Stimulated activated effector memory CD8-positive, alpha-beta T cell treated with anti-CD3 and anti-CD28 coated beads, Interleukin-12 subunit alpha, Interleukin-12 subunit beta, amount 100 ng/mL, for 72 hours (primary cell): ENCODE data around the gene WDR44.

Experiments
- ATAC-seq: fragments of 150-1000 bp; cut with Tn5 transposase; 2 replicates; pipeline ENCODE4 v1.10.0; 2021
- DNase-seq, 2 donors: peaks; one replicate each; pipeline ENCODE4 v3.0.0; 2021 to 2022; ENCODE audit warnings: low spot score in 2 of 2
- H3K27ac Mint-ChIP-seq: one replicate; pipeline ENCODE4 v1.8.0; 2022; ENCODE audit warnings: mild to moderate bottlenecking, mixed read lengths
- H3K36me3 Mint-ChIP-seq: one replicate; pipeline ENCODE4 v1.8.0; 2022; ENCODE audit warnings: mild to moderate bottlenecking, mixed read lengths
- H3K4me1 Mint-ChIP-seq: one replicate; pipeline ENCODE4 v1.8.0; 2022; ENCODE audit warnings: mixed read lengths
- H3K4me3 Mint-ChIP-seq: one replicate; pipeline ENCODE4 v1.8.0; 2022; ENCODE audit warnings: mild to moderate bottlenecking, mixed read lengths
- H3K9me3 Mint-ChIP-seq: one replicate; pipeline ENCODE4 v1.8.0; 2022; ENCODE audit warnings: mixed read lengths

The WDR44 gene

GRCh38 chrX:118493016-118493415 lies 147.1 kb downstream of the WDR44 start:
- no peaks in the 10 kb centered on the region for H3K9me3 Mint-ChIP-seq
- no peak for DNase-seq
- no peak for ATAC-seq
- peaks cover 9% of the 10 kb centered on the region for H3K4me1 Mint-ChIP-seq
- H3K4me3 Mint-ChIP-seq: no peak overlapping the region
- H3K36me3 Mint-ChIP-seq: peaks cover 17% of the 10 kb centered on the region
- H3K27ac Mint-ChIP-seq: no peak overlapping the region

DNA sequence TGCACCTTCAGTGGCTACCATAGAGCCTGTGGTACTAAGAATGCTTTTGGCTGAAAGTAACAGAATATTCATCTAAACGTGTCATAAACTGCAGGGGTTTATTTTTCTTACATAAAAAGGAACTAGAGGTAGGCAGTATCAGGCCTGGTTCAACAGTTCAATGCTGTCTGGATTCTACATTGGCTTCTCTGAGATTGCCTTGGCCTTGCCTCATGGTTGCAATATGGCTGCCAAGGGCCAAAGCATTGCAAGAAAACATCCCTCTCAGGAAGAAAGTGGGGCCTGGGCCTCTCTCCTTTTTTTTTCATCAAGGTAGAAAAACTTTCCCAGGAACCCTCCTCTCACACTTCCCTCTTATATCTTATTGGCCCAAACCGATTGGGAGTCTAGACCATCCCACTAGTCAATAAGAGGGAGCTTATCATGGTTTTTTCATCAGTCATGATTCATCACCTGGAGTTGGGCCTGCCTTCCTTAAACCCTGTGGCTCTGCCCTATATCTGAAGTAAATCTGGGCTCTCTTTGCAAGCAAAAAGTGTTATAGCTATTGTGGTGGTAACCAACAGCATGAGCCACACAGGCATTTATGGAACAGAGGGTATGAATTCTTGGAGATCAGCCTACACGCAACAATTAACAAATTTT lies 147.9 kb downstream of the WDR44 start:
- Mint-ChIP-seq H3K27ac (peak overlapping the region; percentile 91), H3K9me3 (no peaks in the 10 kb centered on the region), H3K4me1 (peaks cover 16% of the 10 kb centered on the region), H3K36me3 (peaks cover 20% of the 10 kb centered on the region), H3K4me3 (peak overlapping the region; percentile 98)
- no peak for DNase-seq
- no peak for ATAC-seq

DNA sequence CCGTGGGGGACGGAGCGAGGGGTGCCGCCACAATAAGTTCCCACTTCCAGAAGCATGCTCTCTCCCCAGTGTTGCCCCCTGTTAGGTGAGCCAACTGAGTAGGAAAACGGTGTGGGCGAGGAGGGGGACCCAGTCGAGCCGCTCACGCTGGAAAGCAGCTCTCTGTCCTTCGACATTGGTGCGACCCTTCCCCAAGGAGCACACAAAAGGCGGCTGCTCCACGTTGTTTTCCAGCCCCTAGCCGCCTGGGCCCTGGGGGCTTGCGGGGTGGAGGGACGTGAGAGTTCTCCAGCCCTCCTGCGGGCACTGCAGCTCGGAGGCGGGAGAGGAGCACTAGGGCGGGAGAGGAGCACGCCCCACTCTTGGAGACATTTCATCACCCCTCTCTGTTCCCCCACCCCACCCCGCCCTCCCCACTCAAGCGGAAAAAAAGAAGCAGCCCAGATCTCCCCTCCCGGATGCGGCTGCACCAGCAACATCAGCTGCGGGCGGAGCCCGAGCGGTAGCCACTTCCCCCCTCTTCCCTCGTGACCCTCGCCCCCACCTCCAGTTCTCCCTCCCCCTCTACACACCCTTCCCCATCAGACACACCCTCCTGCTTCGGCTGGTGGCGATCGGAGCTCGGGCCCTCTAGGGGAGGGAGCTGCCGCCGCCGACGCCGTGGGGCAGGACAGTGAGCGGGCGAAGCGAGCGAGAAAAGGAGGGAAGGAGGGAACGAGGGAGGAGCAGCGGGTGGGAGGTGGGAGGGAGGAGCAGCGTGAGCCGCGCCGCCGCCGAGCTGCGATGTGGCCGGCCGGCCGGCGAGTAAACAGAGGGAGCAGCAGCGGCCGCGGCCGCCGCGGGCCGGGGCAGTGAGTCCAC lies 149.4 kb downstream of the WDR44 start, which contains the start of gene DOCK11:
TSS of gene DOCK11 (plus strand) at position 755 of the 861 bp plus-strand sequence. CDS start 157 bp downstream, outside the sequence.
- Mint-ChIP-seq H3K4me3 (peak within 1 kb of the TSS; percentile 98), H3K4me1 (peaks cover 22% of the 10 kb centered on the region), H3K27ac (peak within 1 kb of the TSS; percentile 94), H3K9me3 (no peaks in the 10 kb centered on the region), H3K36me3 (peaks cover 29% of the 10 kb centered on the region)
- ATAC-seq: peak; percentile 86
- peak; percentile 39 to 81 for DNase-seq

GRCh38 chrX:118495958-118496762 lies 150.3 kb downstream of the WDR44 start:
- H3K4me1 Mint-ChIP-seq: peaks cover 22% of the 10 kb centered on the region
- no peaks in the 10 kb centered on the region for H3K9me3 Mint-ChIP-seq
- ATAC-seq: peak; percentile 80
- peaks cover 38% of the 10 kb centered on the region for H3K36me3 Mint-ChIP-seq
- H3K27ac Mint-ChIP-seq: peak overlapping the region; percentile 94
- peak overlapping the region; percentile 98 for H3K4me3 Mint-ChIP-seq
- DNase-seq: peak; percentile 35 to 78

- ATAC-seq (peak; percentile 1), DNase-seq (no peak)
- peak overlapping the region; percentile 98 for H3K4me3 Mint-ChIP-seq
- peaks cover 22% of the 10 kb centered on the region for H3K4me1 Mint-ChIP-seq
- no peaks in the 10 kb centered on the region for H3K9me3 Mint-ChIP-seq
- peak overlapping the region; percentile 94 for H3K27ac Mint-ChIP-seq
- H3K36me3 Mint-ChIP-seq: peaks cover 41% of the 10 kb centered on the region
These were observed 150.8 kb downstream of the WDR44 start for GRCh38 chrX:118496763-118497079.

- Mint-ChIP-seq H3K4me3 (peak overlapping the region; percentile 98), H3K27ac (peak overlapping the region; percentile 94), H3K36me3 (peaks cover 41% of the 10 kb centered on the region), H3K4me1 (peaks cover 27% of the 10 kb centered on the region), H3K9me3 (no peaks in the 10 kb centered on the region)
- no peak for DNase-seq
- ATAC-seq: no peak
These were observed 151.4 kb downstream of the WDR44 start for GRCh38 chrX:118497180-118497818.

DNA sequence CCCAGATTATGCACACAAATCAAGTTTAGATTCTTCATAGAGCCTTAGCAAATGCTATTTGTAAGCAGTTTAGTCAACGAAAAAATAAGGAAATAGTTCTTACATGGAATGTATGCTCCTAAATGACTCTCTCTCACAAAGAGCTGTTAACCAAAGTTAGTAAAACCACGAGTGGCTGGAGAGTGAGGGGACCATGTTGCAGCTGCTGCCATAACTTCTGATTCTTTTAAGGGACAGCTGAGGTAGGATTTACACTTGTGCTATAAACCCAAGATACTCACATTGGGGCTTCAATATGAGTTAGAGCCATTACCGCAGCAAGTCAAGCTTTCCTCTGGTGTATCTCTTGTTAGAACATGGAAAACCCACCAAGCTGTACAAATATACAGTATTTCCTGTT lies 152.4 kb downstream of the WDR44 start:
- DNase-seq (no peak), ATAC-seq (no peak)
- Mint-ChIP-seq H3K4me1 (peaks cover 38% of the 10 kb centered on the region), H3K9me3 (no peaks in the 10 kb centered on the region), H3K27ac (peak overlapping the region; percentile 94), H3K36me3 (peaks cover 41% of the 10 kb centered on the region), H3K4me3 (peak overlapping the region; percentile 98)

DNA sequence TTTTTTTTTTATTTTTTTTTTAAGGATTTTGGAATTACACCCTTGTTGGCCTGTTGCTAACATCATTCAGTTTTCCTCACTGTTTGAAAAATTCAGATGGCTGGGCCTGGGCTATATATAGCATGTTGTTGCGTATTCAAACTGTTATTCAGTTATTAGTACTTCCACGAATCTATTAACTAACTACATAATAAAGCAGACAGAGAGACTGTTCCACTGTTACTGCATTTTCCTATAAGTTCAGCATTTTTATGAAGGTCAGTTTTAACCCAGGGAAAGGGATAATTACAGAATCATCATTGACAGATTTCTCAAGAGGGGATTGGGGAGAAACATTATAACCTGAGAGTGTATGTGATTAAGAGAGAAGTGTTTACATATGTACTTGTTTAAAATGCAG lies 152.8 kb downstream of the WDR44 start:
- DNase-seq: no peak
- Mint-ChIP-seq H3K36me3 (peaks cover 41% of the 10 kb centered on the region), H3K9me3 (no peaks in the 10 kb centered on the region), H3K4me3 (peak overlapping the region; percentile 98), H3K27ac (peak overlapping the region; percentile 94), H3K4me1 (peaks cover 42% of the 10 kb centered on the region)
- ATAC-seq: no peak

GRCh38 chrX:118499295-118499694 lies 153.4 kb downstream of the WDR44 start:
- Mint-ChIP-seq H3K36me3 (peaks cover 41% of the 10 kb centered on the region), H3K4me3 (peak overlapping the region; percentile 98), H3K9me3 (no peaks in the 10 kb centered on the region), H3K27ac (peak overlapping the region; percentile 94), H3K4me1 (peaks cover 43% of the 10 kb centered on the region)
- ATAC-seq: no peak
- no peak for DNase-seq
